ENCODE measurements around the gene MLLT6. TPM values are rescaled to one million over a fixed set of nuclear protein-coding genes. Genes with fewer than 3 reads are reported as not detected.
A peak's percentile ranks its signal among the peaks of the same experiment; 100 is the strongest.

The MLLT6 gene
- total and polyA plus RNA-seq, 2 of the 4 experiments (the other 2 are of a cell fraction): 7.2 to 21.2 TPM

DNA sequence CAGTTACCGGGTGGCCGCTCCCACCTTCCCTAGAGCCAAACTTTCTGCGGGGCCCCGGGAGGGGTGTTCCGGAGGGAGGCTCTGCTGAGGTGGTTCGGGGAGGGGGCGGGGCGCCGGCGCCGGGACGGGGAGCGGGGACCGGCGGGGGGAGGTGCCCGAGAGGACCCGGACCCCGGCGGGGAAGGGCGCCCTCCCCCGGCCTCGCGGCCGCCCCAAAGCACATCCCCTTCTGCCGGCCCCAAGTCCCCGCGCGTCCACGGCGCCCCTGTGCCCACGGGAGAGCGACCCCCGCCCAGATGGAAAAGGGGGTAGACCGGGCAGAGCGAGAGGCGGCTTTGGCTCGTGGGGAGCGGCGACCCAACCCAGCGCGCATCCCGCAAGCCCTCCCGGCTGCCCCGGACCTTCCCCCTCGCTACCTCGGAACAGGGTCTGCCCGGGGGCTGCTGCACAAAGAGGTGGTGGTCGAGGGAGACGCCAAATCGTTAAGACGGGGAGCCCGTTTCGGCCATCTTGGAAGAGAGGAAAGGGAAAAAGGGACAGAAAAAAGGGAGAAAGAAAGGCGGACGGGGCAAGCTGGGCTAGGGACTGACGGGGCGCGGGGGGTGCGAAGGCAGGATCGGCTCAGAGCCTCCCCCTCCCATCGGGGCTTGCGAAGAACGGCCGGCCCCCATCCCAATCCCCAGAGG, 42.5 kb downstream of the MLLT6 start:
- H2BK20ac ChIP-seq (ENCODE audit: low read depth, low read length): no peak overlapping the region
- H3K79me1 ChIP-seq (ENCODE audit: low read depth in 1 of 2, low read length in 2 of 2): peaks cover 0 to 46% of the 10 kb centered on the region in 2 experiments; a peak in 2 of 4 replicates
- peak overlapping the region; percentile 58; the same call in 1 of the 2 replicates for H3K23ac ChIP-seq (ENCODE audit: low read depth, low read length)
- H3K4ac ChIP-seq (ENCODE audit: low read depth, low read length): peak overlapping the region; percentile 91
- peak overlapping the region; percentile 94 for H2AK5ac ChIP-seq (ENCODE audit: low read depth, low read length)
- H3K9ac ChIP-seq (ENCODE audit: low read depth, low read length): peak overlapping the region; percentile 92
- peak overlapping the region; percentile 88; the same call in 1 of the 2 replicates for H4K91ac ChIP-seq (ENCODE audit: insufficient read depth, low read depth, low read length)
- peak overlapping the region; percentile 85 for H2BK5ac ChIP-seq (ENCODE audit: low read depth, low read length, poor library complexity, severe bottlenecking)
- H3K56ac ChIP-seq (ENCODE audit: extremely low read depth, insufficient read depth, low read length): peak overlapping the region; percentile 47; the same call in 1 of the 2 replicates
- H3K9me3 ChIP-seq (ENCODE audit: control insufficient read depth, insufficient read depth, low read length): no peaks in the 10 kb centered on the region
- H4K8ac ChIP-seq (ENCODE audit: low read depth in 2 of 2, low read length in 2 of 2): peak overlapping the region; percentile 66 to 91; a peak in 2 of 4 replicates
- dilution Hi-C loops (cut with HindIII; ENCODE audit: low sequenced_read_pairs, unreplicated experiment): no loop called here
- peak overlapping the region; percentile 79 for H3K14ac ChIP-seq (replicated peaks; ENCODE audit: low read depth, low read length)
- intact Hi-C loops (cut with micrococcal nuclease): no loop called here
- DNase-seq (no peak), ATAC-seq (ENCODE audit: low read depth) (peak; percentile 9)
- no peaks in the 10 kb centered on the region for H3K36me3 ChIP-seq (ENCODE audit: control insufficient read depth, insufficient read depth, low read length)
- H4K5ac ChIP-seq (ENCODE audit: low read depth, low read length): peak overlapping the region; percentile 58
- peak overlapping the region; percentile 95 for H3K4me2 ChIP-seq (ENCODE audit: low read depth, low read length)
- POLR2A ChIA-PET (ENCODE audit: unreplicated experiment): interaction anchor here (0.6 kb wide), 1 partner anchor 47 kb away, joined by 3 read pairs; no protein-coding TSS in a partner anchor
- H3K9me1 ChIP-seq (ENCODE audit: insufficient read depth, low read length): peaks cover 20% of the 10 kb centered on the region
- peak overlapping the region; percentile 46 for H3K18ac ChIP-seq (ENCODE audit: low read depth, low read length)
- no TSS peak for BruUV-seq (replicated peaks)
- H4K20me1 ChIP-seq (ENCODE audit: insufficient read depth, low read length): peaks cover 46% of the 10 kb centered on the region
- peaks cover 18% of the 10 kb centered on the region for H3K4me1 ChIP-seq (ENCODE audit: control insufficient read depth, insufficient read depth, low read length)
- H3K27ac ChIP-seq (ENCODE audit: insufficient read depth, low read length): peak overlapping the region; percentile 94
- CTCF ChIA-PET: no interaction called here
- in situ Hi-C loops (cut with MboI; ENCODE audit: low sequenced_read_pairs): no loop called here
- peak overlapping the region; percentile 45; the same call in 1 of the 3 replicates for H2BK15ac ChIP-seq (ENCODE audit: low read depth, low read length)
- peak overlapping the region; percentile 91 for H3K4me3 ChIP-seq (ENCODE audit: insufficient read depth, low read depth, low read length)
- peak overlapping the region; percentile 76 for H2AFZ ChIP-seq (replicated peaks; ENCODE audit: low read length, poor library complexity)
- WGBS, 2 experiments (ENCODE audit: extremely low coverage in 2 of 2, insufficient read length in 1 of 2): 0% methylated on average over 14 of the region's 64 CpGs; no CpG with 5 or more reads in 1 of the 2 experiments
- peak overlapping the region; percentile 58 for H2BK120ac ChIP-seq (ENCODE audit: low read depth, low read length)
- H3K27me3 ChIP-seq (ENCODE audit: control insufficient read depth, insufficient read depth, low read length): no peaks in the 10 kb centered on the region
- H2AK9ac ChIP-seq (replicated peaks; ENCODE audit: low read depth, low read length, poor library complexity): peak overlapping the region; percentile 98
- no peak for TF ChIP-seq RFX5 (IDR thresholded peaks at IDR 0.05; ENCODE audit: low read depth, low read length)
- TF ChIP-seq CHD1 (IDR thresholded peaks at IDR 0.05; ENCODE audit: low read depth, low read length): no peak
- TF ChIP-seq, protein P1, sequence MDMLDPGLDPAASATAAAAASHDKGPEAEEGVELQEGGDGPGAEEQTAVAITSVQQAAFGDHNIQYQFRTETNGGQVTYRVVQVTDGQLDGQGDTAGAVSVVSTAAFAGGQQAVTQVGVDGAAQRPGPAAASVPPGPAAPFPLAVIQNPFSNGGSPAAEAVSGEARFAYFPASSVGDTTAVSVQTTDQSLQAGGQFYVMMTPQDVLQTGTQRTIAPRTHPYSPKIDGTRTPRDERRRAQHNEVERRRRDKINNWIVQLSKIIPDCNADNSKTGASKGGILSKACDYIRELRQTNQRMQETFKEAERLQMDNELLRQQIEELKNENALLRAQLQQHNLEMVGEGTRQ (IDR thresholded peaks at IDR 0.05; ENCODE audit: low read depth, low read length): no peak
- TF ChIP-seq, protein P2, sequence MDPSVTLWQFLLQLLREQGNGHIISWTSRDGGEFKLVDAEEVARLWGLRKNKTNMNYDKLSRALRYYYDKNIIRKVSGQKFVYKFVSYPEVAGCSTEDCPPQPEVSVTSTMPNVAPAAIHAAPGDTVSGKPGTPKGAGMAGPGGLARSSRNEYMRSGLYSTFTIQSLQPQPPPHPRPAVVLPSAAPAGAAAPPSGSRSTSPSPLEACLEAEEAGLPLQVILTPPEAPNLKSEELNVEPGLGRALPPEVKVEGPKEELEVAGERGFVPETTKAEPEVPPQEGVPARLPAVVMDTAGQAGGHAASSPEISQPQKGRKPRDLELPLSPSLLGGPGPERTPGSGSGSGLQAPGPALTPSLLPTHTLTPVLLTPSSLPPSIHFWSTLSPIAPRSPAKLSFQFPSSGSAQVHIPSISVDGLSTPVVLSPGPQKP (IDR thresholded peaks at IDR 0.05; ENCODE audit: borderline replicate concordance, low read depth, low read length): no peak
- no peak for TF ChIP-seq RAD21 (IDR thresholded peaks at IDR 0.05; ENCODE audit: low read length)
- TF ChIP-seq FOS (IDR thresholded peaks at IDR 0.05; ENCODE audit: low read depth, low read length): no peak
- TF ChIP-seq CEBPB (IDR thresholded peaks at IDR 0.05; ENCODE audit: low read depth, low read length): no peak
- TF ChIP-seq, protein P3, sequence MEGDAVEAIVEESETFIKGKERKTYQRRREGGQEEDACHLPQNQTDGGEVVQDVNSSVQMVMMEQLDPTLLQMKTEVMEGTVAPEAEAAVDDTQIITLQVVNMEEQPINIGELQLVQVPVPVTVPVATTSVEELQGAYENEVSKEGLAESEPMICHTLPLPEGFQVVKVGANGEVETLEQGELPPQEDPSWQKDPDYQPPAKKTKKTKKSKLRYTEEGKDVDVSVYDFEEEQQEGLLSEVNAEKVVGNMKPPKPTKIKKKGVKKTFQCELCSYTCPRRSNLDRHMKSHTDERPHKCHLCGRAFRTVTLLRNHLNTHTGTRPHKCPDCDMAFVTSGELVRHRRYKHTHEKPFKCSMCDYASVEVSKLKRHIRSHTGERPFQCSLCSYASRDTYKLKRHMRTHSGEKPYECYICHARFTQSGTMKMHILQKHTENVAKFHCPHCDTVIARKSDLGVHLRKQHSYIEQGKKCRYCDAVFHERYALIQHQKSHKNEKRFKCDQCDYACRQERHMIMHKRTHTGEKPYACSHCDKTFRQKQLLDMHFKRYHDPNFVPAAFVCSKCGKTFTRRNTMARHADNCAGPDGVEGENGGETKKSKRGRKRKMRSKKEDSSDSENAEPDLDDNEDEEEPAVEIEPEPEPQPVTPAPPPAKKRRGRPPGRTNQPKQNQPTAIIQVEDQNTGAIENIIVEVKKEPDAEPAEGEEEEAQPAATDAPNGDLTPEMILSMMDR (conservative IDR thresholded peaks at IDR 0.05; ENCODE audit: low read depth, low read length): no peak
- no peak for TF ChIP-seq MAZ (IDR thresholded peaks at IDR 0.05; ENCODE audit: borderline replicate concordance, low read depth, low read length)
- TF ChIP-seq BHLHE40 (IDR thresholded peaks at IDR 0.05; ENCODE audit: low read depth, low read length): no peak
- no peak for TF ChIP-seq RCOR1 (IDR thresholded peaks at IDR 0.05; ENCODE audit: insufficient replicate concordance, low read length)
- no peak for TF ChIP-seq SMC3 (IDR thresholded peaks at IDR 0.05; ENCODE audit: low read depth, low read length)
- no peak for TF ChIP-seq MAFK (IDR thresholded peaks at IDR 0.05; ENCODE audit: low read depth, low read length)
- TF ChIP-seq NFE2L2 (IDR thresholded peaks at IDR 0.05; ENCODE audit: low read depth, low read length): no peak
- TF ChIP-seq POLR2A (IDR thresholded peaks at IDR 0.05; ENCODE audit: low read depth, low read length): no peak
